ENCODE results near the gene PLEKHA4.
"Not testable (repeated sequence)": the region's sequence is repeated elsewhere in the genome, so short reads cannot be mapped to it uniquely, and the experiment has no call there.

PLEKHA4 gene

GRCh38 chr19:48905664-48906063, 37.2 kb upstream of the PLEKHA4 start:
- Histone ChIP-seq H3K9me3 (ENCODE audit: control insufficient read depth, low read length) (no peaks in the 10 kb centered on the region), H3K27me3 (ENCODE audit: control insufficient read depth, insufficient read depth, low read length) (no peaks in the 10 kb centered on the region), H3K4me1 (peaks cover 39% of the 10 kb centered on the region), H3K79me2 (peaks cover 18% of the 10 kb centered on the region), H3K4me3 (ENCODE audit: low read depth, low read length) (no peak overlapping the region), H3K36me3 (ENCODE audit: control insufficient read depth, insufficient read depth, low read length) (no peaks in the 10 kb centered on the region), H3K9ac (no peak overlapping the region), H3K27ac (peak overlapping the region; percentile 93), H2AFZ (no peak overlapping the region), H3K4me2 (ENCODE audit: low read length) (no peak overlapping the region)
- TF ChIP-seq CTCF (IDR thresholded peaks at IDR 0.05), result no peak

- not testable (repeated sequence) for H3K27me3 ChIP-seq (ENCODE audit: control insufficient read depth, insufficient read depth, low read length); H3K4me2 ChIP-seq (ENCODE audit: low read length); H3K9ac ChIP-seq; H3K27ac ChIP-seq; H3K36me3 ChIP-seq (ENCODE audit: control insufficient read depth, insufficient read depth, low read length); H2AFZ ChIP-seq; H3K4me3 ChIP-seq (ENCODE audit: low read depth, low read length); H3K9me3 ChIP-seq (ENCODE audit: control insufficient read depth, low read length)
- Histone ChIP-seq H3K4me1 (peaks cover 39% of the 10 kb centered on the region), H3K79me2 (peaks cover 20% of the 10 kb centered on the region)
Observed at GRCh38 chr19:48903788-48904187, 35.4 kb upstream of the PLEKHA4 start.

GRCh38 chr19:48902291-48902690, 33.9 kb upstream of the PLEKHA4 start:
- H3K4me3 ChIP-seq (ENCODE audit: low read depth, low read length); H3K27me3 ChIP-seq (ENCODE audit: control insufficient read depth, insufficient read depth, low read length); H3K27ac ChIP-seq; H3K36me3 ChIP-seq (ENCODE audit: control insufficient read depth, insufficient read depth, low read length); H3K4me2 ChIP-seq (ENCODE audit: low read length); H2AFZ ChIP-seq; H3K9ac ChIP-seq; H3K9me3 ChIP-seq (ENCODE audit: control insufficient read depth, low read length): not testable (repeated sequence)
- H3K79me2 ChIP-seq, result peaks cover 20% of the 10 kb centered on the region
- H3K4me1 ChIP-seq, result peaks cover 29% of the 10 kb centered on the region

- Histone ChIP-seq H3K27ac (peak overlapping the region; percentile 97), H3K9me3 (ENCODE audit: control insufficient read depth, low read length) (no peaks in the 10 kb centered on the region), H3K9ac (peak overlapping the region; percentile 95), H2AFZ (peak overlapping the region; percentile 77), H3K79me2 (peaks cover 20% of the 10 kb centered on the region), H3K4me1 (peaks cover 18% of the 10 kb centered on the region), H3K27me3 (ENCODE audit: control insufficient read depth, insufficient read depth, low read length) (no peaks in the 10 kb centered on the region), H3K36me3 (ENCODE audit: control insufficient read depth, insufficient read depth, low read length) (no peaks in the 10 kb centered on the region), H3K4me3 (ENCODE audit: low read depth, low read length) (peak overlapping the region; percentile 97), H3K4me2 (ENCODE audit: low read length) (peak overlapping the region; percentile 85)
- TF ChIP-seq CTCF (IDR thresholded peaks at IDR 0.05), result no peak
Observed at GRCh38 chr19:48900477-48901406, 32.3 kb upstream of the PLEKHA4 start.

GRCh38 chr19:48899781-48900476, 31.5 kb upstream of the PLEKHA4 start, which contains the start of gene NUCB1:
Gene NUCB1 (plus strand): TSS chr19:48900312. CDS start chr19:48900797, 485 bp downstream.
- peak within 1 kb of the TSS; percentile 97 for H3K4me3 ChIP-seq (ENCODE audit: low read depth, low read length)
- H3K9me3 ChIP-seq (ENCODE audit: control insufficient read depth, low read length), result no peaks in the 10 kb centered on the region
- H3K27me3 ChIP-seq (ENCODE audit: control insufficient read depth, insufficient read depth, low read length), result no peaks in the 10 kb centered on the region
- H3K79me2 ChIP-seq, result peaks cover 20% of the 10 kb centered on the region
- H3K4me1 ChIP-seq, result peaks cover 10% of the 10 kb centered on the region
- H3K9ac ChIP-seq, result peak within 1 kb of the TSS; percentile 95
- H3K4me2 ChIP-seq (ENCODE audit: low read length), result peak within 1 kb of the TSS; percentile 85
- peak within 1 kb of the TSS; percentile 77 for H2AFZ ChIP-seq
- TF ChIP-seq CTCF (IDR thresholded peaks at IDR 0.05), result peak; percentile 36
- H3K36me3 ChIP-seq (ENCODE audit: control insufficient read depth, insufficient read depth, low read length), result no peaks in the 10 kb centered on the region
- H3K27ac ChIP-seq, result peak within 1 kb of the TSS; percentile 97

- Histone ChIP-seq H3K79me2 (peaks cover 20% of the 10 kb centered on the region), H2AFZ (peak overlapping the region; percentile 77), H3K27ac (peak overlapping the region; percentile 97)
- not testable (repeated sequence) for H3K4me3 ChIP-seq (ENCODE audit: low read depth, low read length); H3K9me3 ChIP-seq (ENCODE audit: control insufficient read depth, low read length); H3K9ac ChIP-seq; H3K27me3 ChIP-seq (ENCODE audit: control insufficient read depth, insufficient read depth, low read length); H3K36me3 ChIP-seq (ENCODE audit: control insufficient read depth, insufficient read depth, low read length); H3K4me1 ChIP-seq; H3K4me2 ChIP-seq (ENCODE audit: low read length)
Observed at GRCh38 chr19:48899386-48899749, 31.0 kb upstream of the PLEKHA4 start.
